ENCODE data around the gene USP13. TPM values are rescaled to one million over a fixed set of nuclear protein-coding genes. Genes with fewer than 3 reads are reported as not detected.
A peak's percentile ranks its signal among the peaks of the same experiment; 100 is the strongest.

Gene USP13
- total RNA-seq, 4 donors from 2014 or later = 2.3 to 8.3 (median 5.8) TPM

- H3K4me3 ChIP-seq = no peak overlapping the region
- no peak for DNase-seq (ENCODE audit: low spot score in 2 of 2)
- WGBS = 80% methylated on average over 3 of the region's 3 CpGs
- H3K27ac ChIP-seq = no peak overlapping the region
- no peaks in the 10 kb centered on the region for H3K36me3 ChIP-seq
- H3K9me3 ChIP-seq = no peaks in the 10 kb centered on the region
- TF ChIP-seq POLR2AphosphoS5 (IDR thresholded peaks at IDR 0.05) (no peak), POLR2A (IDR thresholded peaks at IDR 0.05) (no peak), EP300 (IDR thresholded peaks at IDR 0.05) (no peak)
- TF ChIP-seq, protein P1, sequence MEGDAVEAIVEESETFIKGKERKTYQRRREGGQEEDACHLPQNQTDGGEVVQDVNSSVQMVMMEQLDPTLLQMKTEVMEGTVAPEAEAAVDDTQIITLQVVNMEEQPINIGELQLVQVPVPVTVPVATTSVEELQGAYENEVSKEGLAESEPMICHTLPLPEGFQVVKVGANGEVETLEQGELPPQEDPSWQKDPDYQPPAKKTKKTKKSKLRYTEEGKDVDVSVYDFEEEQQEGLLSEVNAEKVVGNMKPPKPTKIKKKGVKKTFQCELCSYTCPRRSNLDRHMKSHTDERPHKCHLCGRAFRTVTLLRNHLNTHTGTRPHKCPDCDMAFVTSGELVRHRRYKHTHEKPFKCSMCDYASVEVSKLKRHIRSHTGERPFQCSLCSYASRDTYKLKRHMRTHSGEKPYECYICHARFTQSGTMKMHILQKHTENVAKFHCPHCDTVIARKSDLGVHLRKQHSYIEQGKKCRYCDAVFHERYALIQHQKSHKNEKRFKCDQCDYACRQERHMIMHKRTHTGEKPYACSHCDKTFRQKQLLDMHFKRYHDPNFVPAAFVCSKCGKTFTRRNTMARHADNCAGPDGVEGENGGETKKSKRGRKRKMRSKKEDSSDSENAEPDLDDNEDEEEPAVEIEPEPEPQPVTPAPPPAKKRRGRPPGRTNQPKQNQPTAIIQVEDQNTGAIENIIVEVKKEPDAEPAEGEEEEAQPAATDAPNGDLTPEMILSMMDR (IDR thresholded peaks at IDR 0.05) = no peak
- no peaks in the 10 kb centered on the region for H3K4me1 ChIP-seq
- H3K27me3 ChIP-seq = no peaks in the 10 kb centered on the region
These were observed 6.7 kb upstream of the USP13 start for GRCh38 chr3:179646177-179646576.

GRCh38 chr3:179651687-179652446 is 973 bp upstream of the USP13 start:
- peak overlapping the region; percentile 92 for H3K27ac ChIP-seq
- H3K36me3 ChIP-seq = no peaks in the 10 kb centered on the region
- WGBS = 29% methylated on average over 11 of the region's 11 CpGs
- peaks cover 10% of the 10 kb centered on the region for H3K4me1 ChIP-seq
- H3K27me3 ChIP-seq = no peaks in the 10 kb centered on the region
- H3K4me3 ChIP-seq = peak overlapping the region; percentile 84
- no peaks in the 10 kb centered on the region for H3K9me3 ChIP-seq
- no peak for DNase-seq (ENCODE audit: low spot score in 2 of 2)
- TF ChIP-seq, protein P1 (IDR thresholded peaks at IDR 0.05) = no peak
- TF ChIP-seq POLR2A (IDR thresholded peaks at IDR 0.05) (no peak), POLR2AphosphoS5 (IDR thresholded peaks at IDR 0.05) (no peak)

DNA sequence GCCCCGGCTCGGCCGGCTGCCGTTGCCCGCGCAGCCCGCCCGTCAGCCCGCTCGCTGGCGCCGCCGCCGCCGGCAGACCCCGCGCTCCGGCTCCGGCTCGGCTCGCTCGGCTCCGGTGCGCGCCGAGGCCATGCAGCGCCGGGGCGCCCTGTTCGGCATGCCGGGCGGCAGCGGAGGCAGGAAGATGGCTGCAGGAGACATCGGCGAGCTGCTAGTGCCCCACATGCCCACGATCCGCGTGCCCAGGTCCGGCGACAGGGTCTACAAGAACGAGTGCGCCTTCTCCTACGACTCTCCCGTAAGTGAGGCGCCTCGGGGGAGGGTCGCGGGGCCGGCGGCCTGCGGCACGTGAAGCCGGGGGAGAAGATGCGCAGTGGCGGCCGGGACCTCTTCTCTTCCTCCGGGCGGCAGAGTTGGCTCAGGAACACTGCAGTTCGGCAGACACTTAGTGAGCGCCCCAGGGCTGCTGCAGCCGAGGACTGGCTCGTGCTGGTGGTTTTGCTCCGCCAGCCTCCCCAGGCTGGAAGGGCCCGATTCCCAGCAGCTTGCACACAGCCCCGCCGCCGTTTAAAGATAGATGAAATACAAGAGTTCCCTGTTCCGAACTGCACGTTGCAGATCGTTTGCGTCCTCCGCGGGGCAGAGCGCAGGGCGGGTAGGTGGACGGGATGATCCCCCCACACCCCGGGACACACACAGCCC is 407 bp downstream of the USP13 start:
- TF ChIP-seq POLR2AphosphoS5 (IDR thresholded peaks at IDR 0.05) = no peak
- TF ChIP-seq POLR2A (IDR thresholded peaks at IDR 0.05) = no peak
- TF ChIP-seq, protein P1 (IDR thresholded peaks at IDR 0.05) = no peak
- no peak for TF ChIP-seq EP300 (IDR thresholded peaks at IDR 0.05)
- H3K4me3 ChIP-seq = peak overlapping the region; percentile 84
- no peaks in the 10 kb centered on the region for H3K27me3 ChIP-seq
- H3K27ac ChIP-seq = peak overlapping the region; percentile 92
- WGBS = under 1% methylated on average over 28 of the region's 77 CpGs
- no peaks in the 10 kb centered on the region for H3K36me3 ChIP-seq
- peak; percentile 83 to 88 for DNase-seq (ENCODE audit: low spot score in 2 of 2)
- H3K9me3 ChIP-seq = no peaks in the 10 kb centered on the region
- peaks cover 10% of the 10 kb centered on the region for H3K4me1 ChIP-seq

DNA sequence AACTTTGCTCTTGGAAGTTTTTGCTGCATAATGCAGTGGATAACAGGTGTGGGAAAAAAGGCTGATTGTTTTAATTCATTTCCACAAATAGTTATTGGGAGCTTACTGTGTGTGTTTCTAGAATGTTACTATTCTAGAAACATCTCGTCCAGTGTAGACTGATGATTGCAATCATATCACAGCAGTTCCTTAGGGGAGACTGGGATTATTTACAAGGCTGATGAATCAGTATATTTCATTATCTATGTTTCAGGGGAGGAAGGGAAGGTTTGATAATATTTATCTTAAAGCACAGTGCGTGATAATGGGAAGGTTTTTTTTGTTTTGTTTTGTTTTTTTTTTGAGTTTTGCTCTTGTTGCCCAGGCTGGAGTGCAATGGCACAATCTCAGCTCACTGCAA is 2.4 kb downstream of the USP13 start:
- H3K27ac ChIP-seq = no peak overlapping the region
- H3K36me3 ChIP-seq = no peaks in the 10 kb centered on the region
- WGBS = 84% methylated on average over 2 of the region's 2 CpGs
- no peak overlapping the region for H3K4me3 ChIP-seq
- H3K4me1 ChIP-seq = peaks cover 10% of the 10 kb centered on the region
- H3K27me3 ChIP-seq = no peaks in the 10 kb centered on the region
- TF ChIP-seq, protein P1 (IDR thresholded peaks at IDR 0.05) = no peak
- TF ChIP-seq POLR2A (IDR thresholded peaks at IDR 0.05) (no peak), EP300 (IDR thresholded peaks at IDR 0.05) (no peak), POLR2AphosphoS5 (IDR thresholded peaks at IDR 0.05) (no peak)
- no peak for DNase-seq (ENCODE audit: low spot score in 2 of 2)
- H3K9me3 ChIP-seq = no peaks in the 10 kb centered on the region

- no peaks in the 10 kb centered on the region for H3K9me3 ChIP-seq
- no peaks in the 10 kb centered on the region for H3K27me3 ChIP-seq
- WGBS = 86% methylated on average over 2 of the region's 2 CpGs
- H3K36me3 ChIP-seq = no peaks in the 10 kb centered on the region
- no peak for DNase-seq (ENCODE audit: low spot score in 2 of 2)
- H3K4me3 ChIP-seq = no peak overlapping the region
- H3K4me1 ChIP-seq = peaks cover 5% of the 10 kb centered on the region
- no peak overlapping the region for H3K27ac ChIP-seq
- TF ChIP-seq EP300 (IDR thresholded peaks at IDR 0.05) = no peak
- no peak for TF ChIP-seq POLR2A (IDR thresholded peaks at IDR 0.05)
- no peak for TF ChIP-seq POLR2AphosphoS5 (IDR thresholded peaks at IDR 0.05)
These were observed 5.8 kb downstream of the USP13 start for GRCh38 chr3:179658606-179659005.
